HepG2 (cell line): ENCODE measurements around the gene KIF6. TPM values are rescaled to one million over a fixed set of nuclear protein-coding genes. Genes with fewer than 3 reads are reported as not detected.
A peak's percentile ranks its signal among the peaks of the same experiment; 100 is the strongest.
"Not testable (repeated sequence)": the region's sequence is repeated elsewhere in the genome, so short reads cannot be mapped to it uniquely, and the experiment has no call there.

Source experiments
- ATAC-seq: fragments of 200-7000 bp; cut with Tn5 transposase; 3 replicates; pipeline ENCODE4 v1.9.1; 2020; ENCODE audit warnings: mild to moderate bottlenecking, moderate library complexity
- BruUV-seq: library from RNA; stranded (reverse); fragments of 400-500 nt; replicated peaks from 2 replicates; lab custom pipeline; 2021; lab: Mats Ljungman, UMichigan
- CTCF ChIA-PET: fragments of 300-600 bp; formaldehyde crosslinking; extraction: SDS; loops from one replicate; lab custom pipeline; 2021; ENCODE audit warnings: low total read pairs, inconsistent platforms, low intra/inter-chr PET ratio; lab: Yijun Ruan, JAX
- POLR2A ChIA-PET: fragments of 350-600 bp; sonication (Branson Sonifier 250); formaldehyde crosslinking; loops from one replicate; lab custom pipeline; 2020; ENCODE audit warnings: antibody characterized with exemption, inconsistent platforms; lab: Yijun Ruan, JAX
- DNase-seq: peaks from one replicate; pipeline ENCODE4 v3.0.0-alpha.2; 2015; ENCODE audit warnings: low spot score
- FAIRE-seq: peaks from 3 replicates; lab custom pipeline; 2011; peaks lifted over from hg19 to GRCh38; lab: Jason Lieb, UNC
- H2AFZ ChIP-seq: one replicate; pipeline ENCODE4 v1.6.1; 2011; ENCODE audit warnings: low read length, inconsistent platforms
- H3K27ac ChIP-seq: fragments of 300-600 bp; 3 replicates; pipeline ENCODE4 v1.8.0; 2011; ENCODE audit warnings: mixed run types, mild to moderate bottlenecking, mixed read lengths, low read length, inconsistent platforms; ENCODE audit not compliant: insufficient read depth; ENCODE audit errors: extremely low read length
- H3K27me3 ChIP-seq, 2 experiments: fragments of 200-600 bp in 1 of 2; 2 replicates in 1 of 2; 3 replicates in 1 of 2; pipeline versions ENCODE4 v1.6.0 to v1.8.0; 2011; ENCODE audit warnings: low read length in 2 of 2, mild to moderate bottlenecking in 2 of 2, moderate library complexity in 2 of 2, inconsistent platforms in 1 of 2; ENCODE audit not compliant: insufficient read depth in 2 of 2, control insufficient read depth in 1 of 2
- H3K36me3 ChIP-seq, 2 experiments: fragments of 200-600 bp in 1 of 2; replicated peaks in 1 of 2; 2 replicates in 1 of 2; 3 replicates in 1 of 2; pipeline versions ENCODE4 v1.5.1 to v1.8.0; 2011; ENCODE audit warnings: low read length in 2 of 2, inconsistent platforms in 1 of 2; ENCODE audit not compliant: insufficient read depth in 2 of 2, control insufficient read depth in 1 of 2
- H3K4me1 ChIP-seq: 2 replicates; pipeline ENCODE4 v1.5.1; 2012; ENCODE audit warnings: low read length, inconsistent platforms; ENCODE audit not compliant: insufficient read depth
- H3K4me2 ChIP-seq: 2 replicates; pipeline ENCODE4 v1.6.0; 2011; ENCODE audit warnings: low read depth, low read length, inconsistent platforms
- H3K4me3 ChIP-seq, 3 experiments: fragments of 200-600 bp in 1 of 3; sonication (generic), shearing (Covaris generic) in 1 of 3; replicated peaks in 1 of 3; 2 replicates each; pipeline ENCODE4 v1.5.1; 2011 to 2016; ENCODE audit warnings: low read length in 3 of 3, inconsistent platforms in 2 of 3, low read depth in 2 of 3, mild to moderate bottlenecking in 2 of 3, control low read depth in 1 of 3, mixed read lengths in 1 of 3; ENCODE audit not compliant: insufficient read depth in 1 of 3
- H3K79me2 ChIP-seq: one replicate; pipeline ENCODE4 v1.6.1; 2011; ENCODE audit warnings: low read length, inconsistent platforms; ENCODE audit not compliant: insufficient read depth
- H3K9ac ChIP-seq: 2 replicates; pipeline ENCODE4 v1.6.0; 2011; ENCODE audit warnings: mild to moderate bottlenecking, low read depth, low read length, inconsistent platforms; ENCODE audit not compliant: insufficient read depth
- H3K9me3 ChIP-seq: 2 replicates; pipeline ENCODE4 v1.5.1; 2012; ENCODE audit warnings: mild to moderate bottlenecking, low read length
- H4K20me1 ChIP-seq: 2 replicates; pipeline ENCODE4 v1.6.0; 2011; ENCODE audit warnings: inconsistent platforms, mild to moderate bottlenecking, low read length, moderate library complexity; ENCODE audit not compliant: insufficient read depth
- ARID5B ChIP-seq: IDR thresholded peaks from 2 replicates; pipeline ENCODE4 v1.4.0; 2020; ENCODE audit warnings: mild to moderate bottlenecking, missing genetic modification reagents
- FOXK1 ChIP-seq: sonication (generic); formaldehyde crosslinking; IDR thresholded peaks from 2 replicates; pipeline ENCODE4 v1.4.0; 2020; ENCODE audit warnings: low read depth, missing genetic modification reagents, borderline replicate concordance
- GABPB1 ChIP-seq: IDR thresholded peaks from 2 replicates; pipeline ENCODE4 v1.6.1; 2016; ENCODE audit warnings: mild to moderate bottlenecking, missing genetic modification reagents, moderate library complexity, missing compliant biosample characterization
- HNF1B ChIP-seq: sonication (generic); formaldehyde crosslinking; IDR thresholded peaks from 2 replicates; pipeline ENCODE4 v1.5.1; 2020; ENCODE audit warnings: mild to moderate bottlenecking, moderate library complexity, missing genetic modification reagents
- SNAPC5 ChIP-seq: sonication (generic); formaldehyde crosslinking; IDR thresholded peaks from 2 replicates; pipeline ENCODE4 v1.8.1; 2023; ENCODE audit warnings: mild to moderate bottlenecking, missing genetic modification reagents, borderline replicate concordance
- ZMYM3 ChIP-seq: sonication (generic); formaldehyde crosslinking; IDR thresholded peaks from 2 replicates; pipeline ENCODE4 v1.5.1; 2020; ENCODE audit warnings: mild to moderate bottlenecking, missing genetic modification reagents
- ZNF501 ChIP-seq: sonication (generic); formaldehyde crosslinking; IDR thresholded peaks from 2 replicates; pipeline ENCODE4 v1.5.1; 2020; ENCODE audit warnings: mild to moderate bottlenecking, moderate library complexity, missing genetic modification reagents
- WGBS: methylation state at CpG from one replicate; pipeline ENCODE4 v1.1.6; 2017; ENCODE audit warnings: low lambda C conversion rate; 5-methylcytosine and 5-hydroxymethylcytosine counted together
- in situ Hi-C: cut with HindIII; loops from 2 replicates; pipeline ENCODE4 v1.10.0; 2017; ENCODE audit warnings: low pct_unique_long_range_greater_than_20kb; ENCODE audit not compliant: extremely low pct_ligation_motif_present
- intact Hi-C: fragments of 100-400 bp; cut with micrococcal nuclease; formaldehyde crosslinking; loops from one replicate; pipeline ENCODE4 v1.10.0; 2022; ENCODE audit not compliant: unreplicated experiment
- polyA plus RNA-seq, 8 experiments: library from polyadenylated mRNA; depleted of rRNA in 3 of 8; stranded (reverse) in 7 of 8; unstranded in 1 of 8; fragments of >200 nt; fragmentation: Illumina TruSeq in 4 of 8; extraction: Trizol in 4 of 8; gene quantifications; 2 replicates each; pipeline versions ENCODE4 v1.2.1 to v1.2.3, GENCODE V29; 2011 to 2016; ENCODE audit warnings: low read depth in 4 of 8, missing spikeins in 1 of 8, mixed read lengths in 1 of 8; ENCODE audit not compliant: insufficient read depth in 1 of 8
- total RNA-seq, 5 experiments: library from RNA; depleted of rRNA; stranded (reverse); fragments of >200 nt; fragmentation: Illumina TruSeq; extraction: Trizol; gene quantifications; 2 replicates each; pipeline ENCODE4 v1.2.3, GENCODE V29; 2016; ENCODE audit warnings: low read depth in 1 of 5

The KIF6 gene
- total and polyA plus RNA-seq, 2 of the 13 experiments (the other 11 are each of a cell fraction or from before 2014, with no cell fraction given) = 0.04 to 0.27 TPM

- TF ChIP-seq HNF1B = peak; percentile 38; the same call in 1 of the 2 replicates
- peak; percentile 79 for TF ChIP-seq ZMYM3 (CRISPR knock-in tag)
- peak; percentile 6; the same call in 1 of the 2 replicates for TF ChIP-seq ARID5B
- peak; percentile 67; the same call in 1 of the 2 replicates for TF ChIP-seq ZNF501 (CRISPR knock-in tag)
- no peak for TF ChIP-seq SNAPC5 (CRISPR knock-in tag)
- TF ChIP-seq FOXK1 (CRISPR knock-in tag) = no peak
- peak; percentile 0; the same call in 1 of the 2 replicates for TF ChIP-seq GABPB1 (CRISPR knock-in tag)
Measured at GRCh38 chr6:39725632-39725997, 407 bp upstream of the KIF6 start (continued).

GRCh38 chr6:39723350-39723749 is 1.9 kb downstream of the KIF6 start:
- BruUV-seq, CTCF ChIA-PET: not testable (repeated sequence)

More at GRCh38 chr6:39723350-39723749, 1.9 kb downstream of the KIF6 start:
- H3K4me2 ChIP-seq, H3K27ac ChIP-seq, POLR2A ChIA-PET, H3K9me3 ChIP-seq, H4K20me1 ChIP-seq, H3K4me3 ChIP-seq, H3K36me3 ChIP-seq, H2AFZ ChIP-seq, in situ Hi-C loops, FAIRE-seq, intact Hi-C loops, H3K27me3 ChIP-seq, DNase-seq, H3K9ac ChIP-seq, H3K79me2 ChIP-seq, ATAC-seq: not testable (repeated sequence)
- WGBS = 80% methylated on average over 4 of the region's 4 CpGs
- H3K4me1 ChIP-seq = peaks cover 12% of the 10 kb centered on the region
